8988T (cell line): ENCODE measurements around the gene PRAMEF7.
"Not testable (repeated sequence)": the region's sequence is repeated elsewhere in the genome, so short reads cannot be mapped to it uniquely, and the experiment has no call there.

Experiments
- DNase-seq: peaks from one replicate; pipeline ENCODE4 v3.0.0; 2011

PRAMEF7 gene

GRCh38 chr1:12916310-12916709, at the start of gene PRAMEF7:
Gene PRAMEF7, plus strand, starts transcription at chr1:12916610. Its CDS starts 1,083 bp downstream, at chr1:12917693.
- not testable (repeated sequence) for DNase-seq

GRCh38 chr1:12878453-12878852, 38.0 kb upstream of the PRAMEF7 start:
- not testable (repeated sequence) for DNase-seq

DNA sequence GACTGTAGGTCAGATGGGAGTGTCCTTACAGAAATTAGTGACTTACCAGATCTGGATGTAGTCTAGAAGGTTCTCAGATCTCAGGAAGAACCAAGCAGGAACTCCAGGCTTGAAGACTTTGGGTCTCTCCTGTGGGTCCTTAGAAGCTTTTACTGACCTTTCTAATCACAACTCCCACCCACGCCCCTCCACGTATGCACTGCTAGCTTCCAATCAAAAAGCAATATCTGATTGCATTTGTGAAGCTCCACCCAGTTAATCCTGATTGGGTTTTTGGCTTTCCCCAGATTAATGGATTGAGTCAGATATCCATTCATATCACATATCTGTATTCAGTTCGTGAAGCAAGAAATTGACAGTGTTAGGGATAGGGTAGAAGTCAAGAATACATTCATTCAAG, 30.3 kb upstream of the PRAMEF7 start, which contains the start of gene PRAMEF4:
TSS of gene PRAMEF4 (minus strand) at position 101 of the 400 bp plus-strand sequence. CDS start 2,807 bp downstream, outside the sequence.
- DNase-seq: not testable (repeated sequence)

- DNase-seq: not testable (repeated sequence)
Observed at GRCh38 chr1:12898170-12898569, 18.2 kb upstream of the PRAMEF7 start, which contains the start of gene PRAMEF10. Gene PRAMEF10, minus strand, starts transcription at chr1:12898270. Its CDS starts 2,423 bp downstream, at chr1:12895847.

DNA sequence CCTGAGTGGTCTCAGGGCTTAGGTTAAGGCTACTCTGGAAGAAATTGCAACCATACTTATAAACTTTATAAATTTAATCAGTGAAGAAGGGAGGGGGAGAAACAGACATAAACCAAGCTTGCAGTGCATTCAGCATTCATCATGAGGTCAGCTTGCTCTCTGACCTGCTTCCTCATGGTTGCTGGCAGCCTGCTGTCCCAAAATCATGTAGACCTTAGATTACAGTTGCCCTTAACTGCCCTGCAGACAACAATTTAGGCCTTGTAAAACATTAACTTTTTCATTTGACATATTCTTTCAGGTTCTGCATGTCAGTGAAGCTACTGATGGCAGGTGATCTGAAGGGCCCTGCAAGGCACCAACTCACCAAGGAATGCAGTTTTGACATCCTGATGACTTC, 17.2 kb upstream of the PRAMEF7 start:
- DNase-seq: not testable (repeated sequence)

DNA sequence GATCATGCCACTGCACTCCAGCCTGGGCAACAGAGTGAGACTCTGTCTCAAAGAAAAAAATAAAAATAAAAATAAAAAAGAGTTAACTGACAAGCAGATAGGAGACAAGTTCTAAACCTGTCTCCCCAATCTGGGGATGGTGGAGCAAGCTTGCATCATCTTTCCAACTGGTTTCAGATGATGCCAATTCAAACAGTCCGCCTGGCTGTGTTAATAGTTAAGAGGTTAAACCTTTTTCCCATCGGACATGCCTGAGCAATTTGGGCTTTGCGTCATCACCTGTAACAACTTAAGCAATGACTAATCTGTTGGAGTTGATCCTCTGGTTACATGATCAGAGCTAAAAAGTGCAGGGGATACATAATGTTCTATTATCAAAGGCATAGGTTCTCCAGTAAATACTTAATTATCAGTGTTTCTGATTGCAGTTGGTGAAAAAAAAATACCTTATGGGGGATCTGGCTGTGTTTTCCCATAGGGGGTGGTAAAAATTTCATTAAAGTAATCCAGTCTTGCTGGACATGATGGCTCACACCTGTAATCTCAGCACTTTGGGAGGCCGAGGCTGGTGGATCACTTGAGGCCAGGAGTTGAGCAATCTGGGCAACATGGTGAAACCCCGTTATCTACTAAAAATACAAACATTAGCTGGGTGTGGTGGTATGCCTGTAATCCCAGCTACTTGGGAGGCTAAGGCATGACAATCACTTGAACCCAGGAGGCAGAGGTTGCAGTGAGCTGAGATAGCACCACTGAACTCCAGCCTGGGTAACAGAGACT, 12.4 kb upstream of the PRAMEF7 start:
- not testable (repeated sequence) for DNase-seq

DNA sequence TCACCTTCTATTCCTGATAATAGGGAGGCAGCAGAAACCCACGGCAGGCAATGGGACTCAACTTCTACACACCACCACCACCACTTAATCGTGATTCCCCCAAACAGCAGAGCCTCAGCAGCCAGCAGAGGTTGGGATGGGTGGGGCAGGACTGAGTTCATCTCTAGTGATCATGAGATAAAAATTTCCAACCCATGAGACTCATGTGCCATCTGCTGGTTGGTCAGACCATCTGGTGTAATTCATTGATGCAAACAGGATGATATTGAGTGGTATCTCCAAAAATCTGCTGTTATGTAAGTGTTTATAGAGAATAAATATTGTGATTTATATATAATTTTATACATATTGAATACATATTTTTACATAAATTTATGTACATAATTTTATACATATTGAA, 5.3 kb downstream of the PRAMEF7 start:
- not testable (repeated sequence) for DNase-seq

GRCh38 chr1:12924368-12924767, 8.0 kb downstream of the PRAMEF7 start:
- DNase-seq: not testable (repeated sequence)

- DNase-seq: not testable (repeated sequence)
Observed at GRCh38 chr1:12947480-12947879, 31.1 kb downstream of the PRAMEF7 start, which contains the start of gene PRAMEF6. Gene PRAMEF6, minus strand, starts transcription at chr1:12947580. Its CDS starts 5,062 bp downstream, at chr1:12942518.
